Kasumi-1 (cell line): Measurements from ENCODE around the gene ORC3.

Experiments used
- DNase-seq, 2 experiments: peaks; one replicate each; lab custom pipeline; 2025; lab: John Stamatoyannopoulos, UW

Gene ORC3

GRCh38 chr6:87589693-87590416 is at the start of gene ORC3, which contains the start of gene RARS2:
Gene ORC3, plus strand, starts transcription at chr6:87590135. Its CDS starts 34 bp downstream, at chr6:87590169.
Gene RARS2, minus strand, starts transcription at chr6:87589987. Its CDS starts 30 bp downstream, at chr6:87589957.
- DNase-seq, result peak; percentile 91

- DNase-seq, result no peak
These were observed 49.4 kb upstream of the ORC3 start for GRCh38 chr6:87540539-87540938.

GRCh38 chr6:87541041-87541440 is 48.9 kb upstream of the ORC3 start:
- no peak for DNase-seq

- no peak for DNase-seq
These were observed 48.2 kb upstream of the ORC3 start for GRCh38 chr6:87541744-87542143.

- no peak for DNase-seq
These were observed 46.0 kb upstream of the ORC3 start for GRCh38 chr6:87543696-87544473.

GRCh38 chr6:87544474-87544735 is 45.5 kb upstream of the ORC3 start:
- no peak for DNase-seq

GRCh38 chr6:87551799-87552198 is 38.1 kb upstream of the ORC3 start:
- no peak for DNase-seq

GRCh38 chr6:87553159-87553765 is 36.7 kb upstream of the ORC3 start:
- no peak for DNase-seq

GRCh38 chr6:87555506-87555905 is 34.4 kb upstream of the ORC3 start:
- no peak for DNase-seq

- DNase-seq, result no peak
These were observed 31.5 kb upstream of the ORC3 start for GRCh38 chr6:87558446-87558845.

GRCh38 chr6:87561017-87561416 is 28.9 kb upstream of the ORC3 start:
- no peak for DNase-seq

GRCh38 chr6:87572021-87572420 is 17.9 kb upstream of the ORC3 start:
- no peak for DNase-seq

- DNase-seq, result no peak
These were observed 17.1 kb upstream of the ORC3 start for GRCh38 chr6:87572883-87573282.

GRCh38 chr6:87573307-87574024 is 16.5 kb upstream of the ORC3 start:
- DNase-seq, result no peak

- DNase-seq, result no peak
These were observed 15.6 kb upstream of the ORC3 start for GRCh38 chr6:87574237-87574804.

GRCh38 chr6:87575423-87575822 is 14.5 kb upstream of the ORC3 start:
- no peak for DNase-seq

GRCh38 chr6:87583822-87584221 is 6.1 kb upstream of the ORC3 start:
- no peak for DNase-seq

- DNase-seq, result no peak
These were observed 3.4 kb upstream of the ORC3 start for GRCh38 chr6:87586371-87587077.

GRCh38 chr6:87588756-87589407 is 1.1 kb upstream of the ORC3 start:
- no peak for DNase-seq

- no peak for DNase-seq
These were observed 514 bp downstream of the ORC3 start for GRCh38 chr6:87590417-87590880.

GRCh38 chr6:87590990-87591389 is 1.1 kb downstream of the ORC3 start:
- DNase-seq, result no peak
